ENCODE data around the gene MYO1H. TPM values are rescaled to one million over a fixed set of nuclear protein-coding genes. Genes with fewer than 3 reads are reported as not detected.
"Not testable (repeated sequence)": the region's sequence is repeated elsewhere in the genome, so short reads cannot be mapped to it uniquely, and the experiment has no call there.

The MYO1H gene
- total RNA-seq, 1 donor from 2014 or later: not detected

DNA sequence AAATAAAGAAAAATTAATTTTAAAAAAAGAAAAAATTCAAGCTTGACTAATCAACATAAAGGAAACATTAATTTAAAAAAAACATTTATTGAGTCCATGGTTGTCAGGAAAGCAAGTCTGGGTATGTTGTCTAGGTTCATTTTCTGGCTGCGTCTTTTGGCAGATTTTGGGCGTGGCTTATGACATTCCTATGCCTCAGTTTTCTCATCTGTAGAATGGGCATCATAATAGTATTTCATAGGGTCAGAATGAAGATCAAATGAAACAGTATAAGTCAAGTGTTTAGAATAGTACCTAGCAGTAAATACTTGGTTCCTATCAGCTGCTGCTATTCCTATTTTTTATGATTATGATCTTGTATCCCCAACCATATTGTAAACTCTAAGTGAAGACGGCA is 40.5 kb downstream of the MYO1H start:
- Mint-ChIP-seq H3K27ac (ENCODE audit: unreplicated experiment) (no peak overlapping the region), H3K27me3 (ENCODE audit: low read depth) (peaks cover 27% of the 10 kb centered on the region), H3K4me3 (ENCODE audit: unreplicated experiment) (no peak overlapping the region), H3K36me3 (ENCODE audit: low read depth) (no peaks in the 10 kb centered on the region), H3K9me3 (ENCODE audit: low read depth) (peaks cover 9% of the 10 kb centered on the region), H3K4me1 (ENCODE audit: low read depth) (peaks cover 9% of the 10 kb centered on the region)
- TF ChIP-seq, protein P1, sequence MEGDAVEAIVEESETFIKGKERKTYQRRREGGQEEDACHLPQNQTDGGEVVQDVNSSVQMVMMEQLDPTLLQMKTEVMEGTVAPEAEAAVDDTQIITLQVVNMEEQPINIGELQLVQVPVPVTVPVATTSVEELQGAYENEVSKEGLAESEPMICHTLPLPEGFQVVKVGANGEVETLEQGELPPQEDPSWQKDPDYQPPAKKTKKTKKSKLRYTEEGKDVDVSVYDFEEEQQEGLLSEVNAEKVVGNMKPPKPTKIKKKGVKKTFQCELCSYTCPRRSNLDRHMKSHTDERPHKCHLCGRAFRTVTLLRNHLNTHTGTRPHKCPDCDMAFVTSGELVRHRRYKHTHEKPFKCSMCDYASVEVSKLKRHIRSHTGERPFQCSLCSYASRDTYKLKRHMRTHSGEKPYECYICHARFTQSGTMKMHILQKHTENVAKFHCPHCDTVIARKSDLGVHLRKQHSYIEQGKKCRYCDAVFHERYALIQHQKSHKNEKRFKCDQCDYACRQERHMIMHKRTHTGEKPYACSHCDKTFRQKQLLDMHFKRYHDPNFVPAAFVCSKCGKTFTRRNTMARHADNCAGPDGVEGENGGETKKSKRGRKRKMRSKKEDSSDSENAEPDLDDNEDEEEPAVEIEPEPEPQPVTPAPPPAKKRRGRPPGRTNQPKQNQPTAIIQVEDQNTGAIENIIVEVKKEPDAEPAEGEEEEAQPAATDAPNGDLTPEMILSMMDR (IDR thresholded peaks at IDR 0.05): no peak
- no peak for DNase-seq (ENCODE audit: low spot score)

DNA sequence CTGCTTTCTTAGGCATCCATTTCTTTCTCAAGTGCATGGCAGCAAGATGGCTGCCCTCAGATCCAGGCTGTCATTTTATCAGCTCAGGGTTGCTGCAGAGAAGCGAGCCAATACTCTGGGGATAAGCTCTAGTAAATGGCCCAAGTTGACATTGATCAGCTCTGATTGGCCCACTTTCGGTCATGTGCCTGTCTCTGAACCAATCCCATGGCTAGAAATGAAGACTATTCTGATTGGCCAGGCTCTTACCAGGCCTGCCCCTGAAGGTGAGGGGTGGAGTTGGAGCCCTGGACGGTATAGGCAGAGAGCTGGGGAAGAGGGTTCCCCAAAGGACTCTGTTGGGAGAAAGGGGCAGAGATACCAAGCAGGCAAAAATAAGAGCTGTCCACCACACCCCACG is 41.4 kb downstream of the MYO1H start:
- TF ChIP-seq, protein P1 (IDR thresholded peaks at IDR 0.05): no peak
- Mint-ChIP-seq H3K9me3 (ENCODE audit: low read depth) (peaks cover 7% of the 10 kb centered on the region), H3K4me1 (ENCODE audit: low read depth) (peaks cover 9% of the 10 kb centered on the region), H3K4me3 (ENCODE audit: unreplicated experiment) (no peak overlapping the region), H3K27ac (ENCODE audit: unreplicated experiment) (no peak overlapping the region), H3K27me3 (ENCODE audit: low read depth) (peaks cover 21% of the 10 kb centered on the region), H3K36me3 (ENCODE audit: low read depth) (no peaks in the 10 kb centered on the region)
- no peak for DNase-seq (ENCODE audit: low spot score)

DNA sequence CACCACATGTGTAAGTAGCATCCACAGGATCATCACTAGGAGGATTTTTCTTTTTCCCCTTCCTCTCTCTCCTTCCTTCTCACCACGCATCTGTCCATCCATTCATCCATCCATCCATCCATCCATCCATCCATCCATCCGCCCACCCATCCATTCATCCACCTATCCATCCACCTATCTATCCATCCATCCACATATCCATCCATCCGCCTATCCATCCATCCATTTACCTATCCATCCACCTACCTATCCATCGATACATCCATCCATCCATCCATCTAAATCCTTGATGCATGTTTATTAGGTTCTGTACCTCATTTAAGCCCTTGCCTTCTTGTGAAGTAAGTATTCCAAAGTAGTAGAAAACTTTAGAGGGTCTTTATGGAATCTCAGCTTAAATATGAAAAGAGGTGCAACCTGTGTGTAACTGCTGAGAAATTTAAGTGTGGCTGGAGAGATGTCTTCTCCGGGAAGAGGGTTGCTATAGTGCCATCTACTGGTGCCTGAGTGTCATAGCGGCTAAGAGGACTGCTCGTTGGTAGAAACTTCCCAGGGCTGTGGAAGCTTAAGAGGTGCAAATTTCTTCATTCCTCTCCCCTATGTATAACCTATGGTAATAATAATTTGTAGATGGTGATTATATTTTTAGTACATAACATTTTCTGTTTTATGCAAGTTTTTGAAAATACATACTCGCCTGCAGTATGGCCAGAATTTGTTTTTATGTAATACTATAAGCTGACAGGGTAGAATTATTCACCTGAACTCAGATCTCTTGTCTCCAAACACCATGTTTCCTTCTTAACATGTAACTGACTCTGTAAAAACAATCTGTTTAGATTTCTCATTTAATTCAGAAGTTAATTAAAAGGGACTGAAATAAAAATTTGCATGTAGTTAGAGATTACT is 46.0 kb downstream of the MYO1H start:
- no peaks in the 10 kb centered on the region for H3K9me3 Mint-ChIP-seq (ENCODE audit: low read depth)
- no peaks in the 10 kb centered on the region for H3K36me3 Mint-ChIP-seq (ENCODE audit: low read depth)
- H3K4me3 Mint-ChIP-seq (ENCODE audit: unreplicated experiment): no peak overlapping the region
- no peak overlapping the region for H3K27ac Mint-ChIP-seq (ENCODE audit: unreplicated experiment)
- H3K4me1 Mint-ChIP-seq (ENCODE audit: low read depth): no peaks in the 10 kb centered on the region
- TF ChIP-seq, protein P1 (IDR thresholded peaks at IDR 0.05): peak; percentile 89
- peaks cover 20% of the 10 kb centered on the region for H3K27me3 Mint-ChIP-seq (ENCODE audit: low read depth)
- DNase-seq (ENCODE audit: low spot score): no peak

DNA sequence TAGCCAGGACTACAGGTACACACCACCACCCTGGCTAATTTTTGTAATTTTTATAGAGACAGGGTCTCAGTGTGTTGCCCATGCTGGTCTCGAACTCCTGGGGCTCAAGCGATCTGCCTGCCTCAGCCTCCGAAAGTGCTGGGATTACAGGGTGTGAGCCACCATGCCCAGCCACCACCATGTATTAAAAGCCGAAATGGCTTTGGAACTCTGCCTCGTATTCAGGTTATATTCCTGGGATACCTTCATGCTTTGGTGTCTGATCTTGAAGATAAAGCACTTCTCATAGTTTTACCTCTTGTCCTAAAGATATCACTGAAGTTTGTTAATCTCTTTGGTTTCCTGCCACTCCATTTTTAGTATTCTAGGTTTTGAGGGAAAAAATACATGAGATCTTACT is 47.2 kb downstream of the MYO1H start:
- H3K9me3 Mint-ChIP-seq (ENCODE audit: low read depth): no peaks in the 10 kb centered on the region
- H3K27ac Mint-ChIP-seq (ENCODE audit: unreplicated experiment): no peak overlapping the region

DNA sequence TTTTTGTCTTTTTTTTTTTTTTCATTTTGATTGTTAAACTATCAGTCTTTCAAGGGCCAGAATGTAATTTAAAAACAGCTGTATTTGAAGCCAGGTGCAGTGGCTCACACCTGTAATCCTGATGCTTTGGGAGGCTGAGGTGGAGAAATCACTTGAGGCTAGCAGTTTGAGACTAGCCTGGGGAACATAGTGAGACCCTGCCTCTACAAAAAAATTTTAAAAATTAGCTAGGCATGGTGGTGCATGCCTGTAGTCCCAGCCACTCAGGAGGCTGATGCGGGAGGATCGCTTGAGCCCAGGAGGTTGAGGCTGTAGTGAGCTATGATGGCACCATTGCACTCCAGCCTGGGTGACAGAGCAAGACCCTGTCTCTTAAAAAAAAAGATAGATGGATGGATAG is 57.1 kb downstream of the MYO1H start:
- not testable (repeated sequence) for H3K36me3 Mint-ChIP-seq (ENCODE audit: low read depth); H3K4me3 Mint-ChIP-seq (ENCODE audit: unreplicated experiment); DNase-seq (ENCODE audit: low spot score); H3K9me3 Mint-ChIP-seq (ENCODE audit: low read depth); H3K27ac Mint-ChIP-seq (ENCODE audit: unreplicated experiment); H3K4me1 Mint-ChIP-seq (ENCODE audit: low read depth)
- peaks cover 56% of the 10 kb centered on the region for H3K27me3 Mint-ChIP-seq (ENCODE audit: low read depth)

More for the DNA sequence above, 47.2 kb downstream of the MYO1H start:
- Mint-ChIP-seq H3K27me3 (ENCODE audit: low read depth) (peaks cover 23% of the 10 kb centered on the region), H3K4me3 (ENCODE audit: unreplicated experiment) (no peak overlapping the region), H3K4me1 (ENCODE audit: low read depth) (no peaks in the 10 kb centered on the region), H3K36me3 (ENCODE audit: low read depth) (no peaks in the 10 kb centered on the region)
- DNase-seq (ENCODE audit: low spot score): no peak
- TF ChIP-seq, protein P1 (IDR thresholded peaks at IDR 0.05): no peak

DNA sequence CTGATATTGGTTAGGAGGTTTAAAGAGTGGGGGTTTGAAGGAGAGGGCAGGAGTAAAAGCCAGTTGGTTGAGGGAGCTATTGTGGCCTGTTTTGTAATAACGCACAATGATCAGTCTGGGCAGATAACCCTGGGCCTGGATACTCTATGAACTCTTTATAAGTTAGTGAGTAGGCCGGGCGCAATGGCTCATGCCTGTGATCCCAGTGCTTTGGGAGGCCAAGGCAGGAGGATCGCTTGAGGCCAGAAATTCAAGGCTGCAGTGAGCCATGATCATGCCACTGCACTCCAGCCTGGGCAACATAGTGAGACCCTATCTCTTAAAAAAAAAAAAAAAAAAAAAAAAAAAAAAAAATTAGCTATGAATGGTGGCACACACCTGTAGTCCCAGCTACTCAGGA is 58.4 kb downstream of the MYO1H start:
- not testable (repeated sequence) for H3K9me3 Mint-ChIP-seq (ENCODE audit: low read depth); DNase-seq (ENCODE audit: low spot score); H3K27ac Mint-ChIP-seq (ENCODE audit: unreplicated experiment)

More for the DNA sequence above, 58.4 kb downstream of the MYO1H start:
- not testable (repeated sequence) for H3K36me3 Mint-ChIP-seq (ENCODE audit: low read depth); H3K4me1 Mint-ChIP-seq (ENCODE audit: low read depth); H3K4me3 Mint-ChIP-seq (ENCODE audit: unreplicated experiment)
- H3K27me3 Mint-ChIP-seq (ENCODE audit: low read depth): peaks cover 47% of the 10 kb centered on the region
